Putamen (tissue), 1 donor: ENCODE data around the gene SYT2.
A peak's percentile ranks its signal among the peaks of the same experiment; 100 is the strongest.

Experiments
- DNase-seq: peaks from one replicate; pipeline ENCODE4 v3.0.0-alpha.2; 2016; ENCODE audit warnings: low spot score

SYT2 gene

GRCh38 chr1:202677433-202677832 lies 32.8 kb downstream of the SYT2 start:
- no peak for DNase-seq

GRCh38 chr1:202673531-202673930 lies 36.7 kb downstream of the SYT2 start:
- DNase-seq, result no peak

DNA sequence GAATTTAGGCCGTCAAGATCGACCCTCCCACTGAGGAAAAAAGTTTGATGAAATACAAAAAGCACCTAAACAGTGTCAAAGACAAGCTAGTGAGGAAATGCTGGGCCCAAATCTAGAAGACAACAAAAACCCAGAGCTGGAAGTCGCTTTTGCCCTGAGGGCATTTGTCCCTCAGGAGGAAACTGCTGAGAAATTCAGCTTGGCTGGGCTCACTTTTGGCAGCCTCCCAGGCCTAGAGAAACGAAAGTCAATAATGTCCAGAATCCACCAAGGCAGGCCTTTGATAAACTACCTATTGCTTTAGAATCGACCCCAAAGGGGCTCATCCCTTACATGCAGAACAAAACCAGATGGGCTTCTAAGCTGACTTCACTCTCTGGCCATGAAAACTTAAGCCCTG lies 38.9 kb downstream of the SYT2 start:
- no peak for DNase-seq

DNA sequence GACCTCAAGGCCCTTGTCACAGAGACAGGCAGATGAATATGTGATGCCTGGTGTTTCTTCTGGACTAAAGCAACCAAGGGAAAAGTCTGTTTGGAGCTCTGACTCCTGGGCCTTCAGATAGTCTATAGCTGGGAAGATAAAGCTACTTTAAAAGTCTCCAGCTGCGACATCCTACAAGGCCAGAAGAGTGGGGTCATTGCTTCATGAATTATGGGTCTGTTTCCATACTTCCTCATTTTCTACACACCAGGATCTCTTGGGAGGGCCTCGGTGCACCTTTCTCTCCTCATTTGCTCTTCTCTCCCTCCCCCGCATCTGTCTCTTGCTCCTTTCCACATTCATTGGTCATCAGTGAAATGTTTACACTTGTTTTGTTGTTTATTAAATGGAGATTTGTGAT lies 44.8 kb downstream of the SYT2 start:
- no peak for DNase-seq

DNA sequence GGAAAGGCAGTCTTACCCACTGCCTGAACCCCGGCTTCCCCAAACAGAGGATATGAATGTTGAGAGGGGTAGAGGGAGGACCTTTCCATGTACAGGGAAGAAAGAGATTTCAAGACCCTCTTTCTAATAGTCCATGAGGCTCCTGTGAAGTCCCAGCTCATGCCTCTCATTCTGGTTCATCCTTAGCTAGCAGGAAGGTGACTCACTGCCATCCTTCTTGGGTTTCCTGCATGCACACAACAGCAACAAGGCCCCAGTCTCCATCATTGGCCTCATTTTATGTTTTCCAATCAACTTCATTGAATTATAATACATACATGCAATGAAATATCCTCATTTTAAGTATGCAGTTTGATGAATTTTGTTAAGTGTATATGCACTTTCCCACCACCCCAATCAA lies 46.2 kb downstream of the SYT2 start:
- DNase-seq, result no peak

GRCh38 chr1:202663131-202663530 lies 47.1 kb downstream of the SYT2 start:
- DNase-seq, result no peak

DNA sequence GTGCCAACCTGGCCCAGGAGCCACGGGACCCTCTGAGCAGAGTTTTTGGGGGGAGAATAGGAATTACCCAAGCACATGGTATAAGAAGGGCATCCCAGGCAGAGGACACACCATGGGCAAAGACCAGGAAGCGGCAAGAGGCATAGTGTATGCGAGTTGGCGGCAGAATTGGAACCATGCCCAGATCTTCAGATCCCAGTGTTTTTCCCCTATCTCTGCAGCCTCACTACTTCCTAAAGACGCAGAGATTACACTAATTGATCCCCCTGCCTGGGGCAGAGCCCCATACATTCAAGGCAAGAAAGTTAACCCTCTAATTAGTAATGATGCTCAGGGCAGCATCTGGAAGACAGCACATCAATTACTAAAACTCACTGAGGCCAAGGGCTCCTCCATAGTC lies 48.2 kb downstream of the SYT2 start:
- no peak for DNase-seq

DNA sequence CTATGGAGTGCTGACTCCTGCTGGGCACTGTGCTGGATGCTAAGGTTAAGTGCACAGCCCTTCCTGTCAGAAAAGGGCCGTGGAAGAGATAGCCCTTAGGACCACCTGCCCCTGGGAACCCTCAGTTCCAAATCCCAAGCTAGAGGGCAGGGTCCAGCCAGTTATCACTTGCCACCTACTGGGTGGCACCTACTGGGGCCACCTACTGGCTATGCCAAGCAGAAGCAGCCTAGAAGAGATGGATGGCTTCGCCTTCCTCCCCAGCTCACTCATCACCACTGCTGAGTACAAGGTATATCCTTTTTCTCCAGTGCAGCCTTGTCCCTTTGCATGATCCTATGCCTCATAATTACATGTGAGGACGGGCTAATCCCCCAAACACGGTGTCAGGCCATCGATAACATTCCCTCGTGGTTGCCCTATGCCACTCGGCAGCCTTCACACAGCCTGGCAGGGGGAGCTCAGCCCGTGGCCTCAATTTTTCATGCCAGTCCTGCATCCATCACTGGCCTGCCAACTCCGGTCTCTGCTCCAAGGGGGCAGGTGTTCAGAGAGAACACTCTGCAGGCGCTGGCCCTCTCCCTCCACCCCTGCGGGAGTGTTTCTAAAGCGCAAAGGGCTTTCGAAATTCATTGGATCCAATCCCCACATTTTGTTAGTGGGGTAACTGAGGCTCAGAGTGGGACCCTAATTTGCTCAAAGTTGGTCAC lies 49.0 kb downstream of the SYT2 start:
- no peak for DNase-seq

DNA sequence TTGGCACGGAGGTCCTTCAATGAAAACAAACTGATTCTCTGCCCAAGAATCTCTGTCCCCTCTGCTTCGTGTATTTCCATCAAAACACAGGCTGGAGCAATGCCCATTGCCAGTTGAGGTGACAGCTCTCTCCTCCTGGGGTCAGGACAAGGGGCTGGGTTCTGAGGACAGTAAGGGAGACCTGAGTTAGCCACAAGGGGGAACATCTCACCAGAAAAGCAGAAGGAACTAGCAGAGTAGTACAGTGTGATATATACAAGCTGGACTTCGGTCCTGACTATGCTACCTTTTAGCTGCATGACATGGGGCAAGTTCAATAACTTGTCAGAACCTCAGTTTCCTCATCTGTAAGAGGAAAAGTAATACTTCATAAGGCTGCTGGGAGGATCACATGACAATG lies 50.3 kb downstream of the SYT2 start:
- DNase-seq, result no peak

DNA sequence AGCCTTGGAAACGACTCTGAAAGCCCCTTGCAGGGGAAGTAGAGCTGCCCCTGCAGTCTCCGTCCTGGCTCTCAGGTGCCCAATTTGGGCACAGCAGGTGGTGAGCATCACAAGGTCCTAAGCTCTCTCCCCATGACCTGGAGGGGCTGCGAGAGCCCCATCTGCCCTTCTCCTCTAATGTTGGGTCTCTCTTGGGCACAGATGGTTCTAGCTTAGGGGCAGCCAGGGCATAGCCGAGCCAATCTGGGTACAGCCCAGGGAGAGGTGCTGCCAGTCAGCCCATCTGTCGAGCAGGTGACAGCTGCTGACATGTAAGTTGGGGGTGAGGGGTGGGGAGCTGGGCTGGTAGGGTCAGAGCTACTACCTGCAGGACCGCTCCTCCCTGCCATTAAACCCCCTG lies 50.7 kb downstream of the SYT2 start:
- no peak for DNase-seq

DNA sequence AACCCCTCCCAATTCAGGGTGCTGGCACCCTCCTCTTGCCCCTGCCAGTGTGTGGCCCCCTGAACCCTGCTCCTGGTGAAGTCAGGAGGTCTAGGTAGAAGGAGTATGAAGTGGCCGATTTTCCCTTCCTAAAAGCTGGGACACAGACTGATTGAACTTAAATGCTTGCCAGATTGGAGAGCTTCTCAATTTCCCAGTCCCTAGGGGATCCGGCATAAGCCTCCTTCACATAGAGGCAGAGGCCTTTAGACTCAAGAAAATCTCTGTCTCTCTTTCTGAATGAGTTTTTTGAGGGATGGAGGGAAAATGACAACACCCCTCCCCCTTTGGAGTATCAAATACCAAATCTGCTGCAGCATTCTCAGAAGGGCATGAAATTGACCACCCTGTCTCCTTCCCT lies 51.5 kb downstream of the SYT2 start:
- DNase-seq, result no peak

- no peak for DNase-seq
Measured at GRCh38 chr1:202658251-202658759, 51.9 kb downstream of the SYT2 start.

DNA sequence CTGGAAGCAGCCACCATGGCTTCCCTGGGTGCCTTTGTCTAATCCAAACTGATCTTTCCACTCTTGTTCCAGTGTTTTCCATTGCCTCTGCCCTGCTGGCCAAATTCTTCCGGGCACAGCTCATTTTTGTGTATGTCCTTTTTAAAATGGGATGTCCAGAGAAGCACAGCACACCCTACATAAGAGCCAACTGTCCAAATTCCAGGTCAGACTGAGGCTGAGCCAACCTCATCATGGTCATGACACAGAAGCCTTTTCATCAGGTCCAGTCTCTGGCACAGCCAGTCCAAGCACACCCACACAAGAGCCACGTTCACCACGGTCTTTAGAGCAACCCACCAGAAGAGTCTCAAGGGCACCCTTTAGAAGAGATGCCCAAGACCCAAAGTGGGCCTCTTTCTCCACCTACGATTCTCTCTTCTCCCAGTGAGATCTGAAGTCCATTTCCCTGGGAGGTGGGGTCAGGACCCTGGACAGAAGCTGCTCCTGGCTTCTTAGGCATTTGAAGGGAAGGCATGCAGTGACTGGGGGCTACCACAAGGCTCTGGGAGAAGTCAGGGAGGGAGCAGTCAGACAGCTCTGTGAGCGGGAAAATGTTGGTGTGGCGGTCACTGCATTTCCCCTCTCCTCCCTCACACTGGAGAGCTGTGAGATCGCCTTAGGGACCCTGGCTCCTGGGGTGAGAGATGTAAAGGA lies 53.2 kb downstream of the SYT2 start:
- no peak for DNase-seq

- DNase-seq, result no peak
Measured at GRCh38 chr1:202656057-202656456, 54.2 kb downstream of the SYT2 start.

GRCh38 chr1:202654079-202654478 lies 56.2 kb downstream of the SYT2 start:
- DNase-seq, result no peak

DNA sequence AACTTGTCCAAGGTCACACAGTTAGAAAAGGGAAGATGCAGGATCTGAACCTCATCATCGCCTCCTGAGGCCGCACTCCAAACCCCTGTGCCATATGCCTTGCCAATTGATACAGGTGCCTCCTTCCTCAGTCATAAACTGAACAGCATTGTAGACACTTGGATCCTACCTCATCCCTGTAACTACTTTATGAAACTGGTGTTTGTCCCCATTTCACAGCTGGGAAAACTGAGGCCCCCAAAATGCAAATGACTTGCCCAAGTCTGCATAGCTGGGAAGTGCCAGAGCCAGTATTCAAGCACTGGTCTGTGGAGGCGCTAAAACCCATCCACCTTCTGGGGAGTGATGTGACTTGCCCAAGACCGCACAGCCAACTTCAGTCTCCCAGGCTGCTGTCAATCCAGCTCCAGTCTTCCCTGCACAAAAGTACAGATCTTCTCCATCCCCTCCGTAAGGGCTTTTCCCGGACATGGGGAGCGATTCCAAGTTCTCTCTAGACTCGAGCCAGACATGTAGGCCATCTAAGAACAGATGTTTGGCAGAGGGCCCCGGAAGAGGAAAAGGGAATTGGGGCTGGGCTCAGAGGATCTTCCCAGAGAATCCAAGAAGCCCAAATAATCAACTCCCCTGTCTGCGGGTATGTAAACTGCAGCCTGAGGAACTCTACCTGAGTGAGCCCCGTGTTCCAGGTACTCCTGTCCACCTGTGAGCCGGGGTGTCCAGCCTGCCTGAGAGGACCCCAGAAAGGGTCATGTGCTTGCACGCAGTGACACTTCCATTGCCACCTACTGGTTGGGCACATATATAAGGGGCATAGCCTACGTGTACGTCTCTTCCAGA lies 60.5 kb downstream of the SYT2 start:
- no peak for DNase-seq

DNA sequence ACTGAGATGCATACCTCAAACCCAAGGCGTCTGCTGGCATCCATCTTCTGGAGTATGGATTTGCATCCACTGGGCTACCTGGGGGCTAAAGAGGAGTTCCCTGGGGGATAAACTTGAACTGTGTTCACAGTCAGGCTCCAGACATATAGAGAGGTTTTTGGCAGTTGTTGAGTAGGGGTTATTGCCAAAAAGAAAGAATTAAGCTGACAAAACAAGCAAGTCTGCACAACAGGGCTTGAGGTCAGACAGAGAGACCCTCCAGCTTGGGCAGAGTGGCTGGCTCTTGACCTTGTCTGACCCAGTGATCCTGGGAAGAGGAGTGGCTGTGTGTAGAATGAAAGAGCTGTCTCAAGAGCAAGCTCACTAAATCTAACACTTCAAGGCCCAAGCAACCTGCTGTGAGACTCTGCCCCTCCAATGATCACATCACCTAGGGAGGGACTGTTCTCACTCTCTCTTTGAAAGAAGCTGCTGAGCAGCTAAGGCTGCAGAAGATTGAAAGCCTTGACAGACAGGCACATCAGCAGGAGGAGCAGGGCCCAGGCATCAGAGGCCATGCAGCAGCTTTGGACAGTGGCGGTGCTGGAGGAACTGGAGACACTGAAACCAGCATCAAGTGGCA lies 61.5 kb downstream of the SYT2 start:
- no peak for DNase-seq

DNA sequence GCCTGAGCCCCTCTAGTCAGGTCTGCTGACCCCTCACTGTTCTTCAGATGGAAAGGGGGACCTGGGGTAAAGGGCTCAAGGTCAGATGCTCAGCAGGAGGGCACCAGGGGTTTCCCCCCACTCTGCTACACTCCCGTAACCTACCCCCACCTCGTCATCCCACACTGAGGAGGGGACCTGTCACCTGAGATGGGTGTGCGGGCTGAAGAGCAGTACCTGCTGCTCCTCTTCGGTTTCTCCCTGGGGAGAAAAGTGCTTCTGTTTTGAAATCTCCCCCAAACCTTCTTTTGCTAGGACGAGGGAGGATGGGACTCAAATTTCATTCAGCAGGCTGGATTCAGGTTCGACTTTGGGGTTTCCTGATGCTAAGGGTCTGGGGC lies 65.2 kb downstream of the SYT2 start:
- peak; percentile 34 for DNase-seq

DNA sequence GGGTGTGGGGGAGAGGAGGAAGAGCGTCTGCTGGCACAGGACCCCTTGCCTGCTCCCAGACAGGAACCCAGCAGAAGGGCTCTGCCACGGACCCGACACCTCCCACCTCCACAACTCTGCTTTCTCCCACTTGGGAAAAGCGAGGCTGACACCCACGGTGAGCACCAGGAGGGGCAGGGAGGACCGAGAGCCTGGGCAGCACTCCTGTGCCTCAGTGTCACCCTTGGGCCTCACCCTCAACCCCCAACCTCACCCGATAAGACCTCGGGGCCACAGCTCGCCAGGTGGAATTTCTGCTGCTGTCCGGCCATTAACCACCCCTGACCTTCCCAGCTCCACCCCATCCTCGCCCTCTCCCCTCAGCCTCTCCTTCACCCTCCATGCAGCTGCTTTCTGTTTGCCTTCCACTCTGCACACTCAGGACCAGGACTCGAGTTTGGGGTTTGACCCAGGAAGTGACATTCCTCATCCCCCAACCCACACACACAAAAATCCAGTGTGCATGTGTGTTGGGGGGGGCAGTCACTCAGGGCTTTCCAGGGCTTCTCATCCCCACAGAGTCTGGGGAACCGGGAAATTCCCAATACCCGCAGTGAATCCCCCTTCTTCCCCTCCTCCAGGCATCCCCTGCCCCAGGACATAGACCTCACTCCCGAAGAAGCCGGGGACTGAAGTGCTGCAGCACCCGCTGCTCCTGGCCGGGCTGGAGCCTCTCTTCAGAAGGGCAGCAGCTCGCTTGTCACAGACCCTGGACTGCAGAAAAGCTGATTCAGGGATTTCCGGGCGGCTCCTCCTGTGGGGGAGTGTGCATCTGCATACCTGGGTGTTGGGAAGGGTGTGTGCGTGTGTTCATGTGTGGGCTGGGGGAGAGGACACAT lies 65.8 kb downstream of the SYT2 start:
- no peak for DNase-seq

DNA sequence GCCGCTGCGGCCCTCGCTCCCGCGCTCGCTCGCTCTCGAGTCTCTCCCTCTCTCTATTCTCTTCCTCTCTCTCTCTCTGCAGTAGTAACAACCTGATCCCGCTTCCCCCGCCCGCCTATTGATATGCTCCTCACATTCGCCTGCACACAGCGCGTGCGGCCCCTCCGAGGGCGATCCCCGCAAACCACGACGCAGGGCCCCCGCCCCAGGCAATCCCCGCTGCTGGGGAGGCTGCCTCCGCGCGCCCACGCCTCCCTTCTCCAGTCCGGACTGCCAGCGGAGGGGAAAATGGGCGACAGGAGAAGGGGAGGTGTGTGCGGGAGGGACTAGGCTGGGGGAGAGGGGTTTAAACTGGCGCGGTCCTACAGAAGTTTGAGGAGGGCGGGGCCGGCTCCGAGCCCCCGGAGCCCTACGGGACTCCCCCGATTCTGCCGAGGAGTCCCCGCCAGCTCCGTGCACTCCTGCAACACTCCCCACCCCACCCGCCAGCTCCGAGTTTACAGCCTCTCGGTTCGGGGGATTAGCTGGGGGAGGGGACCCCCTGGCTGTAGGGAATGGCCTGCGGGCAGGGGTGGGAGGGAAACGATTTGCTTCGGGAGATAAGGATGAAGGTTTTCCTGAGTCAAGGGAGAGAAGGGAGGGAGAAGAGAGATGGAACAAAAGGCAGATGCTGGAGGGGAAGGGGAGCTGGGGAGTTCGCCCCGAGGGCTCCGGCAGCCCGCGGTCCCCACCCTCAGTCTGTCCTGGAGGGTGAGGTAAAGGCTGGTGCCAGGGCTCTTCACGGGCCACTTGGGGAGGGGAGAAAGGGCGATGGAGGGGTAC lies 66.6 kb downstream of the SYT2 start:
- no peak for DNase-seq
